B cell (primary cell): Measurements from ENCODE around the gene RGS3.

ENCODE experiments used
- CTCF ChIP-seq: fragments of 200-600 bp; IDR thresholded peaks from one replicate; pipeline ENCODE4 v1.8.0; 2022; ENCODE audit warnings: antibody characterized with exemption, mild to moderate bottlenecking
- EZH2 ChIP-seq: IDR thresholded peaks from 2 replicates; pipeline ENCODE4 v1.6.1; 2012; ENCODE audit warnings: borderline replicate concordance, low read depth, mild to moderate bottlenecking, moderate library complexity, low read length; ENCODE audit not compliant: insufficient read depth, poor library complexity, severe bottlenecking

- TF ChIP-seq CTCF (no peak), EZH2 (no peak)
These were observed 56.6 kb downstream of the RGS3 start for GRCh38 chr9:113520109-113520642.
